D341Med (cell line): ENCODE data around the gene SPPL2C.

Source experiments
- DNase-seq: peaks from one replicate; pipeline ENCODE4 v3.0.0; 2012; ENCODE audit warnings: low spot score

The SPPL2C gene, protein sequence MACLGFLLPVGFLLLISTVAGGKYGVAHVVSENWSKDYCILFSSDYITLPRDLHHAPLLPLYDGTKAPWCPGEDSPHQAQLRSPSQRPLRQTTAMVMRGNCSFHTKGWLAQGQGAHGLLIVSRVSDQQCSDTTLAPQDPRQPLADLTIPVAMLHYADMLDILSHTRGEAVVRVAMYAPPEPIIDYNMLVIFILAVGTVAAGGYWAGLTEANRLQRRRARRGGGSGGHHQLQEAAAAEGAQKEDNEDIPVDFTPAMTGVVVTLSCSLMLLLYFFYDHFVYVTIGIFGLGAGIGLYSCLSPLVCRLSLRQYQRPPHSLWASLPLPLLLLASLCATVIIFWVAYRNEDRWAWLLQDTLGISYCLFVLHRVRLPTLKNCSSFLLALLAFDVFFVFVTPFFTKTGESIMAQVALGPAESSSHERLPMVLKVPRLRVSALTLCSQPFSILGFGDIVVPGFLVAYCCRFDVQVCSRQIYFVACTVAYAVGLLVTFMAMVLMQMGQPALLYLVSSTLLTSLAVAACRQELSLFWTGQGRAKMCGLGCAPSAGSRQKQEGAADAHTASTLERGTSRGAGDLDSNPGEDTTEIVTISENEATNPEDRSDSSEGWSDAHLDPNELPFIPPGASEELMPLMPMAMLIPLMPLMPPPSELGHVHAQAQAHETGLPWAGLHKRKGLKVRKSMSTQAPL

DNA sequence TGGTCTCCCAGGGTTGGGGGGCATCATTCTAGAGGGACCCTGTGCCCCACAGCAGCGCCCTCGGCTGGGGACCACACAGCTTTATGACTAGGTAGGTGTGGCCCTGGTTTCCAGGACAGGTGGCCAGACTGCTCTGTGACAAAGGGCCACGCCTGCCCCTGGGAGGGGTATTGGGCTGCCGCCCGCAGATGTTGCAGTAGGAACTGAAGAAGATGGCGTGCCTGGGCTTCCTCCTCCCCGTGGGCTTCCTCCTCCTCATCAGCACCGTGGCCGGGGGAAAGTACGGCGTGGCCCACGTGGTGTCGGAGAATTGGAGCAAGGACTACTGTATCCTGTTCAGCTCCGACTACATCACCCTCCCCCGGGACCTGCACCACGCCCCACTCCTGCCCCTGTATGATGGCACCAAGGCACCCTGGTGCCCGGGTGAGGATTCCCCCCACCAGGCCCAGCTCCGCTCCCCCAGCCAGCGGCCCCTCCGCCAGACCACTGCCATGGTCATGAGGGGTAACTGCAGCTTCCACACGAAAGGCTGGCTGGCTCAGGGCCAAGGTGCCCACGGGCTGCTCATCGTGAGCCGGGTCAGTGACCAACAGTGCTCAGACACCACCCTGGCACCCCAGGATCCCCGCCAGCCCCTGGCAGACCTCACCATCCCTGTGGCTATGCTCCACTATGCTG lies at the start of gene SPPL2C:
Gene SPPL2C (plus strand): TSS at position 187 of the 681 bp plus-strand sequence. CDS start 26 bp downstream, at position 213.
- no peak for DNase-seq

DNA sequence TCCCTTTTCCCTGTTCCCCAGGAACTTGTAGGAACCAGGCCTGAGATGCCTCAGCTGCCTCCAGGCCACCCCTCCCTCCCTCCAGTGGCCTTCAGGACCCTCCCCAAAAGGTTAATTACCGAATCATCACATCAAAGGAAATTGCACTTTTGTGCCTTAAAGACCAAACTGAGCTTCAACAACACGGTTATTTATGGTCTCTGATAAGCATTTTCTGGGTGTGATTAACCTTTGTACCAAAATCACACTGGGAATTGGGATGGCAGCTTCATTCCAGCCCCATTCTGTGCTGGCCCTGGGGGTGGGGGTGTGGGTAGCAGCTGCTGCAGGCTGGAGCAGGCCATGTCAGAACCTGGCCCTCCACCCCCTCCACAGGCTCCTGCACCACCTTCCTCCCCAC lies 43.9 kb upstream of the SPPL2C start:
- no peak for DNase-seq

DNA sequence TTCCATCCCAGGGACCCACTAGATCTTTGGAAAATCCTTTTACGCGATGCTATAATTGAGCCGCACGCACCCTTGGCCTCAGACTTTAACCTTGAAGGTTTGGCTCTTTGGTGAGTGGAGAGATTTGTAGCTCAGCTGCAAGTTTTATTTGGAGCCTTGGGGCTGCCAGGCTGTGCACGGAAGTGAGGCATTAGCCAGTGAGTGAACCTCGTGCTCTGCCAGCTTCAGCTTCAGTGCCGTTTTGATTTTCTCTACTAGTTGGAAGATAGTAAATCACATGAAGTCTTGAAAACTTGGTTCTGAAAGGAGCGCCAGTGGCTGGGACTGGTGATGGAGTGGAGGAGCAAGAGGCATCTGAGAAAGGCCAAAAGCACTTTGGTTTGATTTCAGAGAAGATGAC lies 43.3 kb upstream of the SPPL2C start:
- no peak for DNase-seq

DNA sequence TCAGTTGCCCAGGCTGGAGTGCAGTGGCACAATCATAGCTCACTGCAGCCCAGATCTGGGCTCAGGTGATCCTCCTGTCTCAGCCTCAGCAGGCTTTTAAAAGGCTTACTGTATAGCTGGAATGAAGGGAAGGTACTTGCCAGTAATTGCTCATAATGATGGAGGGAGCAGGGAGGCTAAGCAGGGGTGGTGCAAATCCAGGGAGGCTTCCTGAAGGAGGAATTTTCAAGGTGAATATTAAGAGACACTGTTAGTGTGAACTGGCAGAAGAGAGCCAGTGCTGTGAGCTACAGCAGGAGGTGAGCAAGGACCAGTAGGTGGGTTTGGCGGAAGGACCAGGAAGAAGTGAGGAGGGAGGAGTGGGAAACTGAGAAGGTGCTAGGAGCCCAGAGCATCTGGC lies 35.8 kb upstream of the SPPL2C start:
- no peak for DNase-seq

DNA sequence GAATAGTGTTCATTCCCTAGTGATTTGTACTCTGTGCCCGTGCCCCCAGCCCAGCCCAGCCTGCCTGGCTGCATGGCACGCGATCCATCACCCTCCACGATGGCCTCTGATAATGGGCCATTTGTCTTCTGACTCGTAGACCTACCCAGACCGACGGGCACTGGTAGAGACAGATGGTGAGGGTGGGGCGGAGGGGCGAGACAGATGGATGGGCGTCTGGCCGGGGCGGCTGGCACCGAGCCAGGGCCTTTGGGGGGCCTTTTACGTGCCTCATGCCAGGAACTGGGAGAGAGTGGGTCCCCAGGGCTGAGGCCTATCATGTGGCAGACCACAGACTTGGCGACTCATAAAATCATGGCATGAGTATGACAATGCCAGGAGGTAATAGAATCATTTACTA lies 35.2 kb upstream of the SPPL2C start:
- DNase-seq = peak; percentile 93

DNA sequence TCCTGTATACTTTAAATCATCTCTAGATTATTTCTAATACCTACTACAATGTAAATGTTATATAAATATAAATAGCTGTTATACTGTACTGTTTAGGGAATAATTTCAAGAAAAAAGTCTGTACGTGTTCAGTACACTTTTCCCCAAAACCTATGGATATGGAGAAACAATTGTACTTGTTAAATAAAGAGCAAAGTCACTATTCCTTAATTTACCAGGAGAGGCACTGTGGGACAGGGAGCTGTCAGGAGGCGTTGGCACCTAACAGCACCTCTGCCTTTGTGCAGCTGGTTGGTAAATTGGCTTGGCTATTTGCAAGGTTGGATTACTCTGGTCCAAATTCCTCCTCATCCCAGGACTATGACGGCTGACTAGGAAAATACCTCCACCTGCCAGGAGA lies 32.6 kb upstream of the SPPL2C start:
- no peak for DNase-seq

DNA sequence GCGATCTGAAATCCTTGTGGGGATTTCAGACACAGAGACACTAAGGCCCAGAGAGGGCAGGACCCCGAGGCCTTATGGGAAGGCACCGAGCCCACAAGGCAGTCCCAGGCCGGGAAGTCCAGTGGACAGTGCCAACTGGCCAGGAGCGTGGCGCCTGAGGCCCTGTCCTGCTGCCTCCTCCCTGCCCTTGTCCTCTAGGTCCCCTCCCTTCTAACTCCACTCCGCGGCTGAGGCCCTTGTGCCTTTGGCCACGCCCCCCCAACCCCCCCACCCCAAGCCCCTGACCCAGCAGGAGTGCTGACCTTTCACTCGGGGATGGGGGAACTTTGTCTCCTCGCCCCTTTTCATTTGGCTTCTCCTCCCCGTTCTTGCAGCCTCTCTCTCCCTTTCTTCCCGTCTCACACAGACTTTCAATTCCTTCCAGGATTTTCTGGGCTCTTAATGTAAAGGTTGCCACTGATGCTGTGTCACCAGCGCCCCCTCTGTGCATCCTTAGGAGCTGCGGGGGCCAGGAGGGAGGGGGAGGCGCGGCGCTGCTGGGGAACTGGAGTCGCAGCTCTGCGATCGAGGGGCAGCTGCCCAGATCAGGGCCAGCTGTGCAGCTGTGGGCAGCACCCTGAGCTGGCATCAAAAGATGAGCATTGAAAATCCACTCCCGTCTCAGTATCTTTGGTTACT lies 31.5 kb upstream of the SPPL2C start:
- DNase-seq = peak; percentile 78

DNA sequence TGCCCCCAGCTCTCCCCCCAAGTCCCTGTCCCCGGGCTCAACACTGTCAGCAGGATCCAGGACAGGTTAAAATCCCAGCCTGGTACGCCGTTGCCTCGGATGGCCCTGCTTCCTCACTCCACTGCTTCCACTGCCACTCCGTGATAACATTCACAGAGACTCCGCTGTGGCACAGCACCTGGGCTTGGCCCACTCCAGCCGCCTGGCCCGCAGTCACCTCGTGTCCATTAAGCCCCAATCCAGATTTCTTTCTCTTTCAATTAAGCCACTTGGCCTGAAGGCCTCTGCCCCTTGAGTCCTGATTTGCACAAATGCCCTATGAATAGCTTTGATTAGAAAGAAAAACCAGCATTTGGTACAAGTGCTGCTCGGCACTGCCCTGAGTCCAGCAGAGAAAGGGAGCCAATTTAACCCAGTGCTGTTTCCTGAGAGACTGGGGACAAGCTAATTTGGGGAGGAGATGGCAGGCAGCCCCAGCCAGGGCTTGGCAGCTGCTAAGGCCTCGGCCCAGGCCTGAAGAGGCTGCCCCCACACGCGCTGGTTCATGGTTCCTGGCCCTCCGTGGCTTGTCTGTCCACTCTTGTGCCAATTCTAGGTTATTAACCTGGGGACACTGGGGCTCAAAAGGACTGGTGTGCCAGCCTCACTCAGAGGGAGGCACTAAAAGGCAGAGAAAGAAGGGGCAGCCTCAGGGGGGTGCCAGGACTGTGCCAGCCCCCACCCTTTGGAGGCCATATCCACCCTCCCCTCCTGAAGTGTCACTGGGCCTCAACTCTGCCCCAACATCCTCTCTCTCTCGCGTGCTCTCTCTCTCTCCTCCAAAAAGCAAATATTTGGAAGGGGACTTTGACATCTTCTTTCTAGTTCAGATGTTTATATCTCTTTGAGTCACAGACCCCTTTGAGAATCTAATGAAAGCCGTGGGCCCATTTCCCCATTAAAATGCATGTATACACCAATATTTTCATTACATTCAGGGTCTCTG lies 29.8 kb upstream of the SPPL2C start:
- no peak for DNase-seq

DNA sequence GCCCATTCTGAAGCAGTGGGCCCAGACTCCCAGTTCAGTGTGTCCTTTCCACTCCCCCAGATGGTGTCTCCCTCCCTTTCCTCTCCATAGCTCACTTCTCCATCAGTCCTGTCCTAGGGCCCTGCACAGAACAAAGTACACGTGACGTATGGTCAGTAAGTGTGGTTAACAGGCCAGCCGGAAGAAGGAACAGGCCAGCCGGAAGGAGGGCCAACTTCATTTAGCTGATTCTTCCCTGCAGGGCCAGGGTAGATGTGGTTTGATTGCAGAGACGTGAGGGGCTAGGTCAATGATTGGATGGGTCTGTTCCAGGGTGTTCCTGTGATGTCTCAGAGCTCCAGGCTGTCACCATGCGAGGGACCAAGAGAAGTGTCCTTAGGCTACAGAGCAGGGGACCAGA lies 28.9 kb upstream of the SPPL2C start:
- no peak for DNase-seq

DNA sequence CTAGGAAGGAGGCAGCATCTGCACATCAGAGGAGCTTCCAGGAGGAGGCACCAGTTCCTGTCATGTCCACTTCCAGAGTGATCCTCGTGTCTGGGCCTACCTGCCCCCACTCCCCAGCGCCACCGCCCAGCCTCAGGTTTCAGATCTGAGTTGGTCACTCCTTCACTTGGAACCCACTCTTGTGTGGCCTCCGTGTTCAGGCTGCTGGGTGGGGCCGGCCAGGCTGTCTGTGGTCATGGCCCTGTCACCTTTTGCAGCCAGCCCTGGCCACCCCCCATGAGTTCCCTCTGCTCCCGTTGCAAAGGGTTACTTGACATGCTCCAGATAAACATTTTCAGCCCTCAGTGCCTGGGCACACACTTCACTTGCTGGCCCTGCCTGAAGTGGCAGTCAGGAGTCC lies 26.6 kb upstream of the SPPL2C start:
- no peak for DNase-seq

DNA sequence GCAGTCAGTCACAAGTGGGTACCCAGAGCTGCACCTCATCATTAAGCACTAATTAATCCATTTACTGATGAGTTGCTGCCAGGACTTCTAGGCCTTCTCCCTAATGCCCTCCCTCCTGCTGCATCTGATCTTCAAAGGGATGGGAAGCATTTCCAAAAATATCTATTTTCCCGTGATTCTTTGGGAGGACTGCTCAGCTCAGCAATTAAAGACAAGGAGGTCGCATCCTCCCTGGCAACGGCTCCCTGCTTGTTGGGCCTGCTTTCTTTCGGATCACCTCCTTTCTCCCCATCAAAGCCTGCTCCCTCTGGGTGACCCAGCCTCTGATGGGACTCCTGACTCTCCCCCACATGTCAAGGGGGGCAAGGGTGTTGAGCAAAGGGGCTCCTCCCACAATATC lies 26.0 kb upstream of the SPPL2C start:
- no peak for DNase-seq

DNA sequence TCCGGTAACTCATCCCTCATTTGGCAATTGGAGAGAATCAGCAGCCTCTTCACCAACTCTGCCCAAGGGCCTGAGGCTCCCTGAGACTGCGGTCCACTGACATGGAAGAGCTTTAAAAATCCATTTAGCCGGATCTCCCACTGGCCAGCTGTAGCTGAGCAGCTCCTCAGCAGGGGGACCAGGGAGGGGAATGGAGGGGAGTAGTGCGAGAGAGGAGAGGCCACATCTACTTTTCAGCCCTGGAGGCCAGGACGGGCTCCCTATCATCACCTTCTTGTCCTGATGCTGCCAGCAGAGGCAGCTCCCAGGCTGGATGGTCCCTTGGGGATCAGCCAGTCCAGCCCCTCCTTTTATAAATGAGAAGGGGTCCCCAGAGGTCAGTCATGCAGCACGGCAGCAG lies 25.0 kb upstream of the SPPL2C start:
- DNase-seq = no peak

DNA sequence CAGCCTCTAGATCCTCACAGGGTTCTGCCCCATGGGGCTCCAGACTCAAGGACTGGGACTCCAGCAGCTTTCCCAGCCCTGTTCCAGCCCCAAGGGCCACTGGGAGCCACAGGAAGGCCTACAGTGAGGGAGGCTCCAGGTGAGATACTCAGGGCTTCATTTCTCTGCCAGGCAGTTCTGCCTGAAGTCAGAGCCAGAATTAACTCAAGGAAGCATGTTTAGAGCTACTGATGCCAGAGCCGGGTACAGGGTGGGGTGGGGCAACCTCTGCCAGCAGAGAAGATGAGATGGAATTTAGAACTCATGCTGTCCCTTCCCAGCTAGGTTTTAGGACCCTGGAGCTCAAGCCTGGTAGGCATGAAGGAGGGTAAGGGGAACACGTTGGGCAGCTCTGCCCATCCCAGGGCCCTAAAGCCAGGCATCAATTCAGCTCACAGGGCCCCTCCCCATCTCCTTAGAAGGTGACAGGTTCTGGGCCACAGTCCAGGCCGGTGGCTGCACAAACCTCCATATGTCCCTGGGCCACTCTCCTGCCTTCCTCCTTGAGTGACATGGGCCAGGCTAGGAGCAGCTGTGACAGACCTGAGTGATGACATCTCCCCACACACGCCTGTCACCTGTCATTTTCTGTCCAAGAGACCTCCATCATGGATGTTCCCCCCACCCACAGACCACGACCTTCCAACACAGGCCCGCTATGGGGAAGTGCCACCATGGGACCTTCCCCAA lies 24.5 kb upstream of the SPPL2C start:
- DNase-seq = no peak

DNA sequence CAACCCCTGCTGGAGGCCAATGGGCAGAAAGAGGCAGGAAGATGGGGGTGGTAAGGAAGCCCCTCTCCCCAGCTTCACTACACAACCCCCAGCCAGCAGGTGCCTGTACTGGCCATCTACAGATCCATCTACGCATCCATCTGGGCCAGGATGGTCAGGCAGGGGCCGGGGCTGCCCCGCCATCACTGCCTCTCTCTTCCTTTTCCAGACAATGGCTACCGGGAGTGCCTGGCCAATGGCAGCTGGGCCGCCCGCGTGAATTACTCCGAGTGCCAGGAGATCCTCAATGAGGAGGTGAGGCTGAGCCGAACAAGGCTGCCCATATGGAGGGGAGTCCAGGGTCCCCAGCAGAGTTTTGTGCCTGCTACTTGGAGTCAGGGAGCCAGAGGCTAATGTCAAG lies 23.5 kb upstream of the SPPL2C start:
- no peak for DNase-seq

DNA sequence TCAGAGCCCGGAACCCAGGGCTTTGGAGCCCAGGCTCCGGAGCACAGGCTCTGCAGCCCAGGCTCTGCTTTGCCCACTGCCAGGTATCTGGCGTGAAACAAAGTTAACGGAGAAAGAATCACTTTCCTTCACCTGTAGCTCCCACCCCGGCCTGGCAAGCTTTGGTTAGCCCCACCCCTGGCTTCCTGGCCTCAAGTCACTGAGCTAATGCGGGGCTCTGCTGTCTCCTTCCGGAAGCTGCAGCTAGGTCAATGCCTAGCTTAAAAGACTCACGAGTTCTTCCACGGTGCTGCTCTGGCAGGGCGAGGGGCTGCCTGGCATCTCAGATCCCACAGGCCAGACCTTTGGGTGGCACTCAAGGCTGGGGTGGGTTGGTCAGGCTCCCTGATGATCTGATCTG lies 21.1 kb upstream of the SPPL2C start:
- DNase-seq = no peak

DNA sequence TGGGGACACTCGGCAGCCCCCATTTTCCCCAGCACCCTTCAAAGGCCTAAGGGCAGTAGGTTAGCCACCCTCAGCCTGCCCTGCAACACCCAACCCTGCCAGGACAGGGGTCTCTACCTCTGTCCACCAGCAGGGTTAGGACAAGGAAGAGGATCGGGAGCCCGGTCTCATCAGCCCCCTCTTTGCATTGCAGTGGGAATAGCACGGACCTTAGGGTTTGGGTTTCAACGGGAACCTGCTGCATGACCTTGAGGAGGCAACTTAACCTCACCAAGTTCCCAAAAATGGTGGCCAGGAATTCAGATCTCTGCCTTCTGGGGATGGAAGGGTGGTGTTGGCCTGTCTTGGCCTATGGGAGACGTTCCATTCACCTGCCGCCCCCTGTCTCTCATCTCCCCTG lies 20.2 kb upstream of the SPPL2C start:
- DNase-seq = no peak

DNA sequence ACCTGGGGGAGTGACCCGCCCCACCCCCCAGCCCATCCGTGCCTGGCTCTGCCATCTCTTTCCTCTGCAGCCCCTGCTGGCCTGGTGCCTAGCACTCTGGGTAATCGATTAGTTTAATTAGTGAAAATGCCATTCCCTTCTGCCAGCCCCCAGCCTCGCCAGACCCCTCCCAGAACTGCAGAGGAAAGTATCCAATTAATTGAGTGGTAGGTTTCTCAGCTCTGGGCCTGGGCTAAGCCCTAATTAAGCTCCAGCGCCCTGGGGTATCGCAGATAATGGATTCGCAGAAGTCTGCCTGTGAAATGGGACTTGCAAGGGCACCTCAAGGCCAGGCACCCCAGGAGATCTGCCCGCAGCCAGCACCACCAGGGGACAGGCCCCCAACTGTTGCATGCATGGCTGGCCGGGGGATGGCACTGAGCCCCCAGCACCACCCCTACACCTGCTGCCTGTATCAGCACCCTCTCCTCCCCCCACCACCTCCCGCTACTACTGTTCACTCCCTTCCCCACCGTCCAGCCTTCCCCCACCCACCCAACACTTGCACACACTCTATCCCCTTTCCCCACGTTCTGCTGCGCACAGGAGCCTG lies 19.7 kb upstream of the SPPL2C start:
- DNase-seq = peak; percentile 89

DNA sequence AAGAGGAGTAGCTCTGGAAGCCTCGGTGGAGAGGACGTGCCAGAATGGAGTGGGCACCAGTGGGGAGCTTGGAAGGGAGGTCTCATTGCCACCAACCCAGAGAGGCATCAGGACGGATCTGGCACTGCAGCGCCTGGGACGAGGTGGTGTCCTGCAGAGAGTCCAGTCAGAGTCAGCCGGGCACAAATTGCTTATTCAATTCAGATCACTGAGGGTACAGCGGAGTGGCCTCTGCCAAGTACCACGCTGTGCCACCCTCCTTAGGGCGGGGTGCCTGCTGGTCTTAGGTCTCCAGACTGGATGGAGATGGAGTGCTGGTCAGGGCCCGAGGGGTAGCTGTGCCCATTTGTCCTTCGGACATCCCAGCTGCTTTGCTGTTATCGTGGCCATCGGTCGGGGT lies 18.9 kb upstream of the SPPL2C start:
- DNase-seq = no peak

DNA sequence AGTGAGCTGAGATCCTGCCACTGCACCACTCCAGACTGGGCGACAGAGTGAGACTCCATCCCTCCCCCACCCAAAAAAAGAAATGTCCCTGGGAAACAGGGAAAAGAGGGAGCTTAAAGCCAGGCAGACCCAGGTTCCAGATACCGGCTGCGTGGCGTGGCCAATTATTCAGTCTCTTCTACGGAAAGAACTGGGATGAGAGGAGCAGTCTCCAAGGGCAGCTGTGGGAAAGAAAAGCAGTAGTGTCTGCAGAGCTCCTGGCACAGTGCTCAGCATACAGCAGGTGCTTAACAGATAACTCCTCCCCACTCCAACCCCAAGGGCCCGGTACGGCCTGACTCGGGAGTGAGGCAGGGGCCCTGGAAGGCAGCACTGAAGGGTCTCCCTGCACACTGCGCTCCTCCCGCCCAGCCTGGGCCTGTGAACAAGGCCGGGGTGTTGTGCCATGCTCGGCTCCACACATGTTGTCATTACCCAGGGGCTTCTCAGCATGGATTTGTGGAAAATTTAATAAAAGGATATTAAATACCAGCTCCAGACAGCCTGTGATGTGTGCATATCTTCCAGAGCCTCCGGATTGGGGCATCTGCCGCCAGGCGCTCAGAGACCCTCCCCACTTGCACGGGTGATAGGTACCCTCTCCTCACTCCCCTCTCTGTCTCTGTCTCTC lies 17.6 kb upstream of the SPPL2C start:
- DNase-seq = no peak

DNA sequence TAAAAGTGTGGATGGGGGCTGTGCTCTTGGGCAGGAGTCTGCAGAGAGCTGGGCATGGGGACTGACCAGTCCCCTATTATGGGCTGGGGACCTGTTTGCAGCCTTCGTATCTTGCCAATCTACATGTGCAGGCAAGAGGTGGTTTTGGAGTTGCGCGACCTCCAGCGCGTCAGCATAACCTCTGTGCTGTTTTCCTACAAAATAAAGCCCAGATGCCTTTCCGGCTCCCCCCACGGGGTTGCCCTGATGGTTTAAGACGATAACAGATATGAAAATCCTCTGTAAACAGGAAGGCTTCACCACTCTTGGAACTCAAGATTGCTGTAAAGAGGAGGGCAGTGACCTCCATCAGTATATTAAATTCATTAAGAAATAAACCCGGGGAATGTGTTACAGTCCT lies 16.5 kb upstream of the SPPL2C start:
- no peak for DNase-seq
